ENCODE results near the gene ELL3.

ELL3 gene

DNA sequence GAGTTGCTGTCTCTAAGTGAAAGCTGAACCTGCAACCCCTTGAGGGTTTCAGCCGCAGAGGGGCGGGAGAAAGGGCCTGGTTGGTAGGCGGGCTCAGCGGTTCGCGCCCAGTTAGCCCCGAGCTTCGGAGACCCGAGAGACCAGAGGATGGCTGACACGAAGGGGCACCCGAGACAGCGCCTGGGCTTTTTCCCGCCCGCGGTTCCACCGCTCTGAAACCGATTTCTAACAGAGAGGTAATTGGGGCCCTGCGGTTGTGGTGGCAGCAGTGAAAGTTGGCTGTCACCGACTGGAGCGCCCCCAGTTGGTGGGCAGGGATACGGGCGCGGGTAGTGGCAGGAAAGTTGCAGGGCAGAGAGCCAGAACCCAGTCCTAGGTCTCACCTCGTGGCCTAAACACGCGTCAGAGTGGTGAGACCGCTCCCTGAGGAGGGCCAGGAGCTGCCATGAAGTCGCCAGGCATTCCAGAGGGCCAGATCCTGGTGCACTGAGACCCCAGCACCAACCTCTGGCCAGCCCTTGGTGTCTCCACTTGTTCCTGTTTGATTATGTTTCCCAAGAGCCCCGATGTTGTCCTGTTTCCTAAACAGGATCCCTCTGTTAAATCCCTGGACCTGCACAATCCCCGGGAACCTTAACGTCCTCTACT lies 625 bp upstream of the ELL3 start:
- Histone ChIP-seq H3K9me2 (replicated peaks; ENCODE audit: insufficient read depth, low read length) (no peaks in the 10 kb centered on the region), H3K79me2 (ENCODE audit: low read length) (no peaks in the 10 kb centered on the region), H2AFZ (ENCODE audit: low read length) (peak overlapping the region; percentile 83), H3K4me3 (ENCODE audit: low read length) (peak overlapping the region; percentile 60), H3K9me3 (replicated peaks; ENCODE audit: insufficient read depth, low read length) (no peaks in the 10 kb centered on the region), H4K20me1 (ENCODE audit: insufficient read depth, low read length) (no peaks in the 10 kb centered on the region; the same call in 1 of the 2 replicates), H3K27me3 (replicated peaks; ENCODE audit: insufficient read depth, low read length) (peaks cover 40% of the 10 kb centered on the region), H3F3A (ENCODE audit: insufficient read depth, low read length) (peaks cover 16% of the 10 kb centered on the region; the same call in 1 of the 2 replicates), H3K4me1 (ENCODE audit: low read length) (peaks cover 3% of the 10 kb centered on the region; the same call in 1 of the 2 replicates), H3K36me3 (replicated peaks; ENCODE audit: insufficient read depth, low read length) (no peaks in the 10 kb centered on the region), H3K4me2 (ENCODE audit: low read depth, low read length) (peak overlapping the region; percentile 100), H3K9ac (ENCODE audit: low read length) (no peak overlapping the region; the same call in 1 of the 2 replicates), H3K27ac (ENCODE audit: low read length) (no peak overlapping the region)
- TF ChIP-seq EZH2phosphoT487 (IDR thresholded peaks at IDR 0.05; ENCODE audit: low read length) (peak; percentile 90; the same call in 1 of the 2 replicates), EZH2 (optimal IDR thresholded peaks at IDR 0.05; ENCODE audit: low read depth, low read length) (no peak)
- TF ChIP-seq, protein P1, sequence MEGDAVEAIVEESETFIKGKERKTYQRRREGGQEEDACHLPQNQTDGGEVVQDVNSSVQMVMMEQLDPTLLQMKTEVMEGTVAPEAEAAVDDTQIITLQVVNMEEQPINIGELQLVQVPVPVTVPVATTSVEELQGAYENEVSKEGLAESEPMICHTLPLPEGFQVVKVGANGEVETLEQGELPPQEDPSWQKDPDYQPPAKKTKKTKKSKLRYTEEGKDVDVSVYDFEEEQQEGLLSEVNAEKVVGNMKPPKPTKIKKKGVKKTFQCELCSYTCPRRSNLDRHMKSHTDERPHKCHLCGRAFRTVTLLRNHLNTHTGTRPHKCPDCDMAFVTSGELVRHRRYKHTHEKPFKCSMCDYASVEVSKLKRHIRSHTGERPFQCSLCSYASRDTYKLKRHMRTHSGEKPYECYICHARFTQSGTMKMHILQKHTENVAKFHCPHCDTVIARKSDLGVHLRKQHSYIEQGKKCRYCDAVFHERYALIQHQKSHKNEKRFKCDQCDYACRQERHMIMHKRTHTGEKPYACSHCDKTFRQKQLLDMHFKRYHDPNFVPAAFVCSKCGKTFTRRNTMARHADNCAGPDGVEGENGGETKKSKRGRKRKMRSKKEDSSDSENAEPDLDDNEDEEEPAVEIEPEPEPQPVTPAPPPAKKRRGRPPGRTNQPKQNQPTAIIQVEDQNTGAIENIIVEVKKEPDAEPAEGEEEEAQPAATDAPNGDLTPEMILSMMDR (IDR thresholded peaks at IDR 0.05; ENCODE audit: low read length) = peak; percentile 82
- DNase-seq = peak; percentile 65

DNA sequence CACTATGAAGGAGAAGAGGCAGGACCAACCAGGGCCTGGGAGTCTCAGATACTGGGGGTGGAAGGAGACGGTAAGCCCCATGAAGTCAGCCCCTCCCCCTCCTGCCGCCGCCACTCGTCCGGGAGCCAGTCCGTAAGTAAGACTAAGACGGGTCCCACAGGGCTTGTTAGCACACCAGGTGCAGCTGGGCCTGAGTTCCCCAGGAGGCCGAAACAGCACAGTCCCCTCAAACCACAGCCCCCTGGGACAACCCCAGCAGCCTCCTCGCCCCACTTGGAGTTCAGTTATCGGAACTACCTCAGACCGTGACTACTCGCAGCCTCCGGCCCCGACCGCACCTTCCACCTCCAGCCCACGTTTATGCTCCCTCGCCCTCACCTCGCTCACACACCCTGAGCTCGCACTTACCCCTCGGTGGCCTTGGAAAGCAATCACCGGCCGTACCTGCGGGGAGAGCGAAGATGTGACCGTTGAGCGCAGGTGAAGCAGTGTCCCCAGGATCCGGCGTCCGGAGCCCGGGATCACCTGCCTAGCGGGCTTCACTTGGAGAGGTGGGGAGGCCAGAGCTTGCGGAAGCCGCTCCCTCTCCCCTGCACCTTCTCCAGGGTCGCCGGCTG lies 557 bp downstream of the ELL3 start:
- Histone ChIP-seq H4K20me1 (ENCODE audit: insufficient read depth, low read length) (no peaks in the 10 kb centered on the region; the same call in 1 of the 2 replicates), H3K79me2 (ENCODE audit: low read length) (no peaks in the 10 kb centered on the region), H3K9me3 (replicated peaks; ENCODE audit: insufficient read depth, low read length) (no peaks in the 10 kb centered on the region), H3K9ac (ENCODE audit: low read length) (no peak overlapping the region), H3K4me1 (ENCODE audit: low read length) (peaks cover 3% of the 10 kb centered on the region; the same call in 1 of the 2 replicates), H2AFZ (ENCODE audit: low read length) (no peak overlapping the region), H3F3A (ENCODE audit: insufficient read depth, low read length) (peaks cover 16% of the 10 kb centered on the region; the same call in 1 of the 2 replicates), H3K4me2 (ENCODE audit: low read depth, low read length) (peak overlapping the region; percentile 100; the same call in 1 of the 2 replicates), H3K9me2 (replicated peaks; ENCODE audit: insufficient read depth, low read length) (no peaks in the 10 kb centered on the region), H3K27ac (ENCODE audit: low read length) (no peak overlapping the region), H3K27me3 (replicated peaks; ENCODE audit: insufficient read depth, low read length) (peaks cover 28% of the 10 kb centered on the region), H3K4me3 (ENCODE audit: low read length) (peak overlapping the region; percentile 60; the same call in 1 of the 2 replicates), H3K36me3 (replicated peaks; ENCODE audit: insufficient read depth, low read length) (peaks cover 9% of the 10 kb centered on the region)
- no peak for DNase-seq
- TF ChIP-seq EZH2 (optimal IDR thresholded peaks at IDR 0.05; ENCODE audit: low read depth, low read length) (no peak), EZH2phosphoT487 (IDR thresholded peaks at IDR 0.05; ENCODE audit: low read length) (no peak)
- TF ChIP-seq, protein P1 (IDR thresholded peaks at IDR 0.05; ENCODE audit: low read length) = no peak

DNA sequence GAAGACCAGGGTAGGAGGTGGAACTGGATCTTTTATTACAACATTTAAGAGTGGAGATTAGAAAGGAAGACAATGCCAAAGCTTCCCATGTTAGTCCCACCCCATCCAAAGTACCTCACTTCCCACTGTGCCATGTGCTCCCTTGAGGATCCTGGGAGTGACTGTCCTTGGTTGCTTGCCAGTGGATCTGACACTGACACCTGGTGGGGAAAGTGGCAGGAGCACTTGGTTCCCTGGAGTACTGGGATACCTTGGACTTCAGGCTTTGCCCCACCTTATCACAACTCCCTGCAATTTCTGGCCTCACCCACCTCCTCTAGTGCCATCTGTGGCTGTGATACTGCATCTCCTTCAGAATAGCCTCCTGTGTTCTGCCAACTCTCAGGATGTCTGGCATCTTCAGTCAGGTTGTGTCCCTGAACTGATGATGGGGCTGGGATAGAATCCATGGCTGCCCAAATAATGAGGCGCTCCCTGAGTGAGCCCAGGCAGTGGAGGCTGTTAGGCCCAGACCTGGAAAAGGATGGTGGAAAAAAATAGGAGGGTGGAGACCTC lies 1.3 kb downstream of the ELL3 start:
- Histone ChIP-seq H2AFZ (ENCODE audit: low read length) (no peak overlapping the region), H3K9me3 (replicated peaks; ENCODE audit: insufficient read depth, low read length) (no peaks in the 10 kb centered on the region), H3F3A (ENCODE audit: insufficient read depth, low read length) (peaks cover 16% of the 10 kb centered on the region; the same call in 1 of the 2 replicates), H3K9me2 (replicated peaks; ENCODE audit: insufficient read depth, low read length) (no peaks in the 10 kb centered on the region), H3K9ac (ENCODE audit: low read length) (no peak overlapping the region), H3K36me3 (replicated peaks; ENCODE audit: insufficient read depth, low read length) (peaks cover 9% of the 10 kb centered on the region), H3K27me3 (replicated peaks; ENCODE audit: insufficient read depth, low read length) (peaks cover 21% of the 10 kb centered on the region), H3K4me3 (ENCODE audit: low read length) (no peak overlapping the region), H3K27ac (ENCODE audit: low read length) (no peak overlapping the region), H3K4me2 (ENCODE audit: low read depth, low read length) (no peak overlapping the region), H3K79me2 (ENCODE audit: low read length) (no peaks in the 10 kb centered on the region), H3K4me1 (ENCODE audit: low read length) (peaks cover 3% of the 10 kb centered on the region; the same call in 1 of the 2 replicates), H4K20me1 (ENCODE audit: insufficient read depth, low read length) (no peaks in the 10 kb centered on the region; the same call in 1 of the 2 replicates)
- DNase-seq = no peak
- TF ChIP-seq EZH2phosphoT487 (IDR thresholded peaks at IDR 0.05; ENCODE audit: low read length) = no peak
- TF ChIP-seq EZH2 (optimal IDR thresholded peaks at IDR 0.05; ENCODE audit: low read depth, low read length) = no peak
- TF ChIP-seq, protein P1 (IDR thresholded peaks at IDR 0.05; ENCODE audit: low read length) = peak; percentile 17; the same call in 1 of the 2 replicates

All from MM.1S (cell line).